B cell (primary cell): ENCODE data around the gene ABHD2. TPM values are rescaled to one million over a fixed set of nuclear protein-coding genes. Genes with fewer than 3 reads are reported as not detected.

Experiments
- ATAC-seq: fragments of 200-7000 bp; cut with Tn5 transposase; one replicate; pipeline ENCODE4 v1.10.0; 2021; ENCODE audit warnings: low read depth, mild to moderate bottlenecking, moderate number of reproducible peaks, moderate library complexity
- CTCF ChIA-PET: fragments of 350-600 bp; sonication (Branson Sonifier 250); formaldehyde crosslinking; loops from one replicate; lab custom pipeline; 2021; ENCODE audit warnings: antibody characterized with exemption, inconsistent platforms; lab: Charles Lee
- POLR2A ChIA-PET: fragments of 350-600 bp; sonication (Branson Sonifier 250); formaldehyde crosslinking; loops from one replicate; lab custom pipeline; 2021; ENCODE audit warnings: antibody characterized with exemption; lab: Charles Lee
- DNase-seq: peaks from one replicate; pipeline ENCODE4 v3.0.0; 2013
- H2AFZ ChIP-seq: 2 replicates; pipeline ENCODE4 v1.6.1; 2012; ENCODE audit warnings: mild to moderate bottlenecking, low read depth, low read length; ENCODE audit not compliant: insufficient read depth, poor library complexity, severe bottlenecking
- H3K27ac ChIP-seq, 2 donors: 1 replicate in 1 of 2; 2 replicates in 1 of 2; pipeline ENCODE4 v1.5.1; 2012 to 2013; ENCODE audit warnings: low read length in 2 of 2, mild to moderate bottlenecking in 2 of 2, moderate library complexity in 1 of 2
- H3K27me3 ChIP-seq, 4 experiments: fragments of 200-600 bp in 1 of 4; sonication (generic) in 1 of 4; replicated peaks in 1 of 4; 1 replicate in 2 of 4; 2 replicates in 2 of 4; pipeline versions ENCODE4 v1.6.1 to v1.7.0; 2013 to 2016; ENCODE audit warnings: low read length in 3 of 4, mild to moderate bottlenecking in 2 of 4, mixed read lengths in 1 of 4, moderate library complexity in 1 of 4; ENCODE audit not compliant: insufficient read depth in 4 of 4, control insufficient read depth in 3 of 4; ENCODE audit errors: control extremely low read depth in 1 of 4
- H3K36me3 ChIP-seq, 2 experiments: replicated peaks in 1 of 2; 1 replicate in 1 of 2; 2 replicates in 1 of 2; pipeline versions ENCODE4 v1.6.1 to v1.7.1; 2013; ENCODE audit warnings: low read length in 1 of 2; ENCODE audit not compliant: insufficient read depth in 2 of 2, control insufficient read depth in 1 of 2; ENCODE audit errors: control extremely low read depth in 1 of 2, extremely low read depth in 1 of 2
- H3K4me1 ChIP-seq, 2 donors: fragments of 200-600 bp in 1 of 2; sonication (generic) in 1 of 2; 1 replicate in 1 of 2; 2 replicates in 1 of 2; pipeline versions ENCODE4 v1.5.1 to v1.6.1; 2013 to 2017; ENCODE audit warnings: low read length in 2 of 2; ENCODE audit not compliant: control insufficient read depth in 2 of 2, insufficient read depth in 2 of 2
- H3K4me2 ChIP-seq: replicated peaks from 2 replicates; pipeline ENCODE3; 2012; ENCODE audit warnings: mild to moderate bottlenecking, low read depth, low read length; ENCODE audit not compliant: poor library complexity, severe bottlenecking
- H3K4me3 ChIP-seq, 5 experiments: fragments of 200-600 bp in 1 of 5; sonication (generic) in 1 of 5; 1 replicate in 3 of 5; 2 replicates in 2 of 5; pipeline versions ENCODE4 v1.5.1 to v1.7.0; 2011 to 2016; ENCODE audit warnings: low read length in 4 of 5, mild to moderate bottlenecking in 4 of 5, low read depth in 2 of 5, control low read depth in 1 of 5, moderate library complexity in 1 of 5; ENCODE audit not compliant: insufficient read depth in 1 of 5; ENCODE audit errors: control extremely low read depth in 1 of 5, extremely low read depth in 1 of 5
- H3K79me2 ChIP-seq: fragments of 200-600 bp; sonication (generic); one replicate; pipeline ENCODE4 v1.6.0; 2016; ENCODE audit warnings: low read length; ENCODE audit not compliant: control insufficient read depth, insufficient read depth
- H3K9ac ChIP-seq: fragments of 200-600 bp; sonication (generic); 2 replicates; pipeline ENCODE4 v1.6.1; 2017; ENCODE audit warnings: mild to moderate bottlenecking, low read length, moderate library complexity
- H3K9me3 ChIP-seq, 3 donors: one replicate each; pipeline versions ENCODE4 v1.6.1 to v1.7.1; 2013; ENCODE audit warnings: low read length in 2 of 3; ENCODE audit not compliant: control insufficient read depth in 2 of 3, insufficient read depth in 1 of 3; ENCODE audit errors: control extremely low read depth in 1 of 3
- H4K20me1 ChIP-seq: 2 replicates; pipeline ENCODE4 v1.6.0; 2012; ENCODE audit warnings: mild to moderate bottlenecking, low read length; ENCODE audit not compliant: insufficient read depth, control insufficient read depth, poor library complexity, severe bottlenecking
- H3K27ac Mint-ChIP-seq: one replicate; pipeline ENCODE4 v1.8.0; 2021; ENCODE audit warnings: mixed read lengths
- H3K27me3 Mint-ChIP-seq: one replicate; pipeline ENCODE4 v1.8.0; 2021; ENCODE audit warnings: mixed read lengths
- H3K4me1 Mint-ChIP-seq: one replicate; pipeline ENCODE4 v1.8.0; 2021; ENCODE audit warnings: mixed read lengths
- H3K4me3 Mint-ChIP-seq: one replicate; pipeline ENCODE4 v1.8.0; 2021; ENCODE audit warnings: mixed read lengths
- H3K9me3 Mint-ChIP-seq: one replicate; pipeline ENCODE4 v1.8.0; 2022; ENCODE audit warnings: mixed read lengths; ENCODE audit not compliant: insufficient read depth
- CTCF ChIP-seq: fragments of 200-600 bp; IDR thresholded peaks from one replicate; pipeline ENCODE4 v1.8.0; 2022; ENCODE audit warnings: antibody characterized with exemption, mild to moderate bottlenecking
- EZH2 ChIP-seq: IDR thresholded peaks from 2 replicates; pipeline ENCODE4 v1.6.1; 2012; ENCODE audit warnings: borderline replicate concordance, low read depth, mild to moderate bottlenecking, moderate library complexity, low read length; ENCODE audit not compliant: insufficient read depth, poor library complexity, severe bottlenecking
- WGBS: methylation state at CpG from one replicate; pipeline ENCODE4 v1.1.5; 2013; ENCODE audit warnings: missing lambda C conversion rate; ENCODE audit not compliant: insufficient coverage; 5-methylcytosine and 5-hydroxymethylcytosine counted together
- intact Hi-C: fragments of 100-400 bp; cut with micrococcal nuclease; formaldehyde crosslinking; loops from one replicate; pipeline ENCODE4 v1.10.0; 2022
- polyA plus RNA-seq: library from polyadenylated mRNA; depleted of rRNA; stranded (reverse); fragments of >200 nt; gene quantifications from 2 replicates; pipeline ENCODE4 v1.2.3, GENCODE V29; 2012
- total RNA-seq, 2 donors: library from RNA; stranded (reverse); fragments of 120-200 nt in 1 of 2; gene quantifications; 1 replicate in 1 of 2; 2 replicates in 1 of 2; pipeline versions ENCODE4 v1.2.3 to v1.2.4, GENCODE V29; 2013 to 2022

Gene ABHD2
- total and polyA plus RNA-seq, 2 donors (not counting 1 experiment from before 2014, with no cell fraction given) = 7.1 to 45.8 TPM

GRCh38 chr15:89165677-89166076, 77.4 kb downstream of the ABHD2 start:
- no peak overlapping the region for H3K4me3 ChIP-seq
- no peak overlapping the region for H3K27ac Mint-ChIP-seq
- no peaks in the 10 kb centered on the region for H3K27me3 ChIP-seq
- H4K20me1 ChIP-seq = no peaks in the 10 kb centered on the region
- WGBS = 38% methylated on average over 1 of the region's 2 CpGs
- H3K27me3 Mint-ChIP-seq = no peaks in the 10 kb centered on the region
- H3K9me3 Mint-ChIP-seq = no peaks in the 10 kb centered on the region
- ChIA-PET CTCF (interaction anchor here (1.0 to 4.2 kb wide), 3 partner anchors 12 to 108 kb away, joined by 5 to 25 read pairs (median 5); no protein-coding TSS in a partner anchor), POLR2A (no interaction called here)
- ATAC-seq (no peak), DNase-seq (no peak)
- no peak overlapping the region for H2AFZ ChIP-seq
- TF ChIP-seq EZH2 (no peak), CTCF (no peak)
- H3K4me2 ChIP-seq = no peak overlapping the region
- H3K4me1 Mint-ChIP-seq = peaks cover 4% of the 10 kb centered on the region
- no peak overlapping the region for H3K4me3 Mint-ChIP-seq
- H3K9ac ChIP-seq = no peak overlapping the region
- H3K79me2 ChIP-seq = no peaks in the 10 kb centered on the region
- intact Hi-C loops = no loop called here
- H3K4me1 ChIP-seq = no peaks in the 10 kb centered on the region
- peaks cover 6 to 23% of the 10 kb centered on the region in 2 experiments for H3K36me3 ChIP-seq
- H3K9me3 ChIP-seq = no peaks in the 10 kb centered on the region
- no peak overlapping the region for H3K27ac ChIP-seq

GRCh38 chr15:89167267-89168176, 79.3 kb downstream of the ABHD2 start:
- no peak overlapping the region for H3K4me3 ChIP-seq
- H3K27ac Mint-ChIP-seq = no peak overlapping the region
- no peaks in the 10 kb centered on the region for H4K20me1 ChIP-seq
- H3K27ac ChIP-seq = no peak overlapping the region
- 25% methylated on average over 7 of the region's 7 CpGs for WGBS
- no peaks in the 10 kb centered on the region for H3K9me3 ChIP-seq
- H3K27me3 ChIP-seq = no peaks in the 10 kb centered on the region
- no peaks in the 10 kb centered on the region for H3K79me2 ChIP-seq
- no peak for DNase-seq
- no peaks in the 10 kb centered on the region for H3K4me1 ChIP-seq
- no peak for ATAC-seq
- no peak overlapping the region for H3K4me3 Mint-ChIP-seq
- H2AFZ ChIP-seq = no peak overlapping the region
- TF ChIP-seq CTCF (no peak), EZH2 (no peak)
- H3K4me1 Mint-ChIP-seq = peaks cover 4% of the 10 kb centered on the region
- H3K27me3 Mint-ChIP-seq = no peaks in the 10 kb centered on the region
- no peak overlapping the region for H3K4me2 ChIP-seq
- H3K9me3 Mint-ChIP-seq = no peaks in the 10 kb centered on the region
- POLR2A ChIA-PET = no interaction called here
- no peak overlapping the region for H3K9ac ChIP-seq
- peaks cover 6 to 24% of the 10 kb centered on the region in 2 experiments for H3K36me3 ChIP-seq
- CTCF ChIA-PET = interaction anchor here (1.1 to 4.2 kb wide), 4 partner anchors 10 to 79 kb away, joined by 3 to 25 read pairs (median 8); partner anchors contain the start of gene ABHD2
- intact Hi-C loops = no loop called here
